Ishikawa (cell line): Measurements from ENCODE around the gene SCFD2.
A peak's percentile ranks its signal among the peaks of the same experiment; 100 is the strongest.

Source experiments
- CEBPB ChIP-seq: IDR thresholded peaks from 2 replicates; pipeline ENCODE4 v1.6.1; 2012
- CREB1 ChIP-seq: IDR thresholded peaks from 2 replicates; pipeline ENCODE4 v1.6.1; 2012; ENCODE audit warnings: low read depth
- EGR1 ChIP-seq: IDR thresholded peaks from 2 replicates; pipeline ENCODE4 v1.6.1; 2012
- EP300 ChIP-seq: IDR thresholded peaks from 2 replicates; pipeline ENCODE4 v1.6.1; 2012; ENCODE audit warnings: borderline replicate concordance
- FOXM1 ChIP-seq: IDR thresholded peaks from 2 replicates; pipeline ENCODE4 v1.6.1; 2012; ENCODE audit warnings: low read depth, borderline replicate concordance
- MAX ChIP-seq: IDR thresholded peaks from 2 replicates; pipeline ENCODE4 v1.6.1; 2012
- NFIC ChIP-seq: IDR thresholded peaks from 2 replicates; pipeline ENCODE4 v1.6.1; 2012
- RAD21 ChIP-seq: IDR thresholded peaks from 2 replicates; pipeline ENCODE4 v1.6.1; 2012; ENCODE audit warnings: low read depth
- REST ChIP-seq: IDR thresholded peaks from 2 replicates; pipeline ENCODE4 v1.6.1; 2012; ENCODE audit warnings: low read depth, mild to moderate bottlenecking
- TAF1 ChIP-seq: IDR thresholded peaks from 2 replicates; pipeline ENCODE4 v1.6.1; 2012; ENCODE audit warnings: low read depth, mild to moderate bottlenecking
- TCF12 ChIP-seq: IDR thresholded peaks from 2 replicates; pipeline ENCODE4 v1.6.1; 2012; ENCODE audit warnings: low read depth
- TEAD4 ChIP-seq: IDR thresholded peaks from 2 replicates; pipeline ENCODE4 v1.6.1; 2012
- USF1 ChIP-seq: IDR thresholded peaks from 2 replicates; pipeline ENCODE4 v1.6.1; 2012
- YY1 ChIP-seq: IDR thresholded peaks from 2 replicates; pipeline ENCODE4 v1.6.1; 2012; ENCODE audit warnings: low read depth
- ZBTB7A ChIP-seq: IDR thresholded peaks from 2 replicates; pipeline ENCODE4 v1.6.1; 2012; ENCODE audit warnings: low read depth

SCFD2 gene

GRCh38 chr4:52873861-52874343, 492.0 kb downstream of the SCFD2 start:
- TF ChIP-seq TCF12 (peak; percentile 33; the same call in 1 of the 2 replicates), TEAD4 (peak; percentile 88), CREB1 (no peak), EP300 (0 out of 2 replicates have a peak, but pooled peaks have one; percentile 26), FOXM1 (no peak), NFIC (no peak), MAX (no peak), ZBTB7A (no peak), EGR1 (no peak), RAD21 (no peak), USF1 (no peak), CEBPB (peak; percentile 64)

- no peak for TF ChIP-seq RAD21
- TF ChIP-seq CREB1 = no peak
- no peak for TF ChIP-seq ZBTB7A
- no peak for TF ChIP-seq MAX
- TF ChIP-seq TEAD4 = no peak
- TF ChIP-seq TAF1 = no peak
- no peak for TF ChIP-seq CEBPB
- no peak for TF ChIP-seq EP300
- TF ChIP-seq USF1 = no peak
- no peak for TF ChIP-seq TCF12
- no peak for TF ChIP-seq EGR1
- no peak for TF ChIP-seq REST
- TF ChIP-seq YY1 = no peak
- TF ChIP-seq FOXM1 = no peak
- TF ChIP-seq NFIC = no peak
Observed at GRCh38 chr4:52873191-52873590, 492.7 kb downstream of the SCFD2 start.

- TF ChIP-seq FOXM1 = no peak
- no peak for TF ChIP-seq MAX
- TF ChIP-seq YY1 = no peak
- no peak for TF ChIP-seq TCF12
- no peak for TF ChIP-seq TEAD4
- no peak for TF ChIP-seq CREB1
- TF ChIP-seq TAF1 = no peak
- no peak for TF ChIP-seq ZBTB7A
- no peak for TF ChIP-seq REST
- TF ChIP-seq EP300 = no peak
- no peak for TF ChIP-seq NFIC
- TF ChIP-seq USF1 = no peak
- no peak for TF ChIP-seq EGR1
- TF ChIP-seq CEBPB = no peak
- no peak for TF ChIP-seq RAD21
Observed at GRCh38 chr4:52870225-52870624, 495.6 kb downstream of the SCFD2 start.

- TF ChIP-seq TAF1 (no peak), MAX (no peak), CREB1 (no peak), EP300 (no peak), FOXM1 (no peak), USF1 (no peak)
Observed at GRCh38 chr4:52869656-52870055, 496.2 kb downstream of the SCFD2 start.
